ENCODE results near the gene RNASE9.
"Not testable (repeated sequence)": the region's sequence is repeated elsewhere in the genome, so short reads cannot be mapped to it uniquely, and the experiment has no call there.

Gene RNASE9

GRCh38 chr14:20515846-20516245 is 45.0 kb downstream of the RNASE9 start:
- DNase-seq = no peak

DNA sequence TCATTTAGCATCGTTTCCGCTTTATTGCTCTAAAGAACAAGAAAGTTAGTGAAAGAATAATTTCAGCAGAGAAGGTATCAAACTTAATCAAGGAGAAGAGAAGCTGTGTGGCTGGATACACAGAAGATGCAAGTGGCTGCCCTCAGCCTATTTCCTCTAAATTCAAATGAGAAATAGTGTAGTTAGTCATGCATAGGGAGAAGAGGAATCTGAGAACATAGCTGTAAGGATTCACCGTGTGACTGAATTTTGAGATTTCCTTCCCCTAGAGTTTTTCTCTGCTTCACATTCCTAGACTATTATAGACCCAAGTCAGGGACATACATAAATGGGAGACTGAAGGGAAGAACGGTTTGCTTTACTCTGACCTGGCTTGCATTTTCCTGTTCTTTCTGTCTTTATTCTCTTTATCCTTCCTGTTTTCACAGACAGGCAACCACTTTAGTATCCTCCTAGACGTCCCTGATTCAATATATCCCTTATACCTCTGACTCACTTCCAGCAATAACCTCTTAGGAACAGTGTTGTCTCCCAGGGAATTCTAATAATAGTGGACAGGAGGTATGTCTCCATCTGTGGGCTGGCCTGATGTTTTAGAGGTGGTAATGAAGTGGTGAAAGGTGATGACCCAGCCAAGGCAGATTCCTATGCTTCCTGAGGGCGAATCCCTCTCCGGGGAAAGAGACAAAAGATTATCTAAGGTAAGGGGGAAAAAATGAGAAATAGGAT is 48.5 kb downstream of the RNASE9 start:
- DNase-seq = no peak

DNA sequence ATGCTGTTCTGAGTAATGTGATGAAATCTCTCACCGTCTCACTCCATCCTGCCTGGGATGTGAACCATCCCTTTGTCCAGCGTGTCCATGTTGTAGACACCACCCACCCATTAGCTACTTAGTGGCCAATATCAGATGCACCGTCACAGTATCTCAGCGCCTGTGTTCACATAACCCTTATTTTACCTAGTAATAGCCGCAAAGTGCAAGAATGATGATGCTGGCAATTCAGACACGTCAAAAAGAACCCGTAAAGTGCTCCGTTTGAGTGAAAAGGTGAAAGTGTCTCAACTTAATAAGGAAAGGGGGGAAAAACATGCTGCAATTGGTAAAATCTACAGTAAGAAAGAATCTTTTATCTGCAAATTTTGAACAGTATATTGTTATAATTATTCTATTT is 52.5 kb downstream of the RNASE9 start:
- DNase-seq = no peak

GRCh38 chr14:20507537-20507936 is 53.3 kb downstream of the RNASE9 start:
- DNase-seq = not testable (repeated sequence)

GRCh38 chr14:20506752-20507151 is 54.1 kb downstream of the RNASE9 start:
- DNase-seq = not testable (repeated sequence)

GRCh38 chr14:20506276-20506675 is 54.6 kb downstream of the RNASE9 start:
- not testable (repeated sequence) for DNase-seq
